Measurements from ENCODE around the gene TAF11L3.
"Not testable (repeated sequence)": the region's sequence is repeated elsewhere in the genome, so short reads cannot be mapped to it uniquely, and the experiment has no call there.

DNA sequence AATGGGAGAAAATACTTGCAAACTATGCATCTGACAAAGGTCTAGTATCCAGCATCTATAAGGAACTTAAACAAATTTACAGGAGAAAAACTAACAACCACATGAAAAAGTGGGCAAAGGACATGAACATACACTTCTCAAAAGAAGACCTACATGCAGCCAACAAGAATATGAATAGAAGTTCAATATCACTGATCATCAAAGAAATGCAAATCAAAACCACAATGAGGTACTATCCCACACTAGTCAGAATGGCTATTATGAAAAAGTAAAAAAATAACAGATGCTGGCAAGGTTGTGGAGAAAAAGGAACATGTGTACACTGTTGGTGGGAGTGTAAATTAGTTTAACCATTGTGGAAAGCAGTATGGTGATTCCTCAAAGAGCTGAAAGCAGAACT is 43.1 kb upstream of the TAF11L3 start:
- TF ChIP-seq CTCF (IDR thresholded peaks at IDR 0.05; ENCODE audit: extremely low read depth in 1 of 2, insufficient read depth in 1 of 2, low read depth in 1 of 2, low read length in 2 of 2); EZH2 (IDR thresholded peaks at IDR 0.05; ENCODE audit: borderline replicate concordance, low read depth, low read length, severe bottlenecking); POLR2AphosphoS5 (IDR thresholded peaks at IDR 0.05; ENCODE audit: insufficient read depth, low read depth, low read length); FOS (IDR thresholded peaks at IDR 0.05; ENCODE audit: borderline replicate concordance, insufficient read depth, low read length); POLR2A (IDR thresholded peaks at IDR 0.05; ENCODE audit: low read depth, low read length); MYC (IDR thresholded peaks at IDR 0.05; ENCODE audit: low read depth, low read length); JUN (IDR thresholded peaks at IDR 0.05; ENCODE audit: borderline replicate concordance, insufficient read depth, insufficient read length, low read depth): not testable (repeated sequence)

All from endothelial cell of umbilical vein (primary cell).